HepG2 (cell line): ENCODE measurements around the gene TPD52L2. TPM values are rescaled to one million over a fixed set of nuclear protein-coding genes. Genes with fewer than 3 reads are reported as not detected.

Experiments used
- CHD2 ChIP-seq: IDR thresholded peaks from 2 replicates; pipeline ENCODE4 v1.6.1; 2011; ENCODE audit warnings: low read depth, low read length, improper control_type of control experiment
- ETV5 ChIP-seq: IDR thresholded peaks from 2 replicates; pipeline ENCODE4 v1.6.1; 2018; ENCODE audit warnings: missing biosample characterization, missing genetic modification reagents, inconsistent platforms, borderline replicate concordance
- GMEB1 ChIP-seq: sonication (generic); formaldehyde crosslinking; IDR thresholded peaks from 2 replicates; pipeline ENCODE4 v1.5.1; 2020; ENCODE audit warnings: missing genetic modification reagents, mild to moderate bottlenecking, borderline replicate concordance
- NFAT5 ChIP-seq: sonication (generic); formaldehyde crosslinking; IDR thresholded peaks from 2 replicates; pipeline ENCODE4 v1.4.0; 2020; ENCODE audit warnings: missing genetic modification reagents
- SIN3B ChIP-seq: fragments of 150-350 bp; IDR thresholded peaks from 2 replicates; pipeline ENCODE4 v1.6.1; 2014; ENCODE audit warnings: low read length
- SPEN ChIP-seq: sonication (generic); formaldehyde crosslinking; IDR thresholded peaks from 2 replicates; pipeline ENCODE4 v1.5.1; 2020; ENCODE audit warnings: low read depth, mild to moderate bottlenecking, missing genetic modification reagents
- YEATS4 ChIP-seq: sonication (generic); formaldehyde crosslinking; IDR thresholded peaks from 2 replicates; pipeline ENCODE4 v1.4.0; 2020; ENCODE audit warnings: missing genetic modification reagents, borderline replicate concordance
- ZNF274 ChIP-seq: sonication (generic); formaldehyde crosslinking; IDR thresholded peaks from 2 replicates; pipeline ENCODE4 v1.5.1; 2020; ENCODE audit warnings: mild to moderate bottlenecking, missing genetic modification reagents
- ZNF296 ChIP-seq: sonication (generic); formaldehyde crosslinking; conservative IDR thresholded peaks from 2 replicates; pipeline ENCODE4 v1.5.0; 2020; ENCODE audit warnings: mild to moderate bottlenecking, missing genetic modification reagents
- ZNF350 ChIP-seq: sonication (generic); formaldehyde crosslinking; IDR thresholded peaks from 2 replicates; pipeline ENCODE4 v1.4.0; 2020; ENCODE audit warnings: mild to moderate bottlenecking, low read depth, missing genetic modification reagents, borderline replicate concordance
- ZNF552 ChIP-seq: sonication (generic); formaldehyde crosslinking; IDR thresholded peaks from 2 replicates; pipeline ENCODE4 v1.9.0; 2022; ENCODE audit warnings: missing genetic modification reagents, mild to moderate bottlenecking, borderline replicate concordance
- ZNF772 ChIP-seq: sonication (generic); formaldehyde crosslinking; IDR thresholded peaks from 2 replicates; pipeline ENCODE4 v1.5.0; 2020; ENCODE audit warnings: mild to moderate bottlenecking, missing genetic modification reagents
- ZSCAN9 ChIP-seq: IDR thresholded peaks from 2 replicates; pipeline ENCODE4 v1.6.1; 2016; ENCODE audit warnings: borderline replicate concordance
- polyA plus RNA-seq, 8 experiments: library from polyadenylated mRNA; depleted of rRNA in 3 of 8; stranded (reverse) in 7 of 8; unstranded in 1 of 8; fragments of >200 nt; fragmentation: Illumina TruSeq in 4 of 8; extraction: Trizol in 4 of 8; gene quantifications; 2 replicates each; pipeline versions ENCODE4 v1.2.1 to v1.2.3, GENCODE V29; 2011 to 2016; ENCODE audit warnings: low read depth in 4 of 8, missing spikeins in 1 of 8, mixed read lengths in 1 of 8; ENCODE audit not compliant: insufficient read depth in 1 of 8
- total RNA-seq, 5 experiments: library from RNA; depleted of rRNA; stranded (reverse); fragments of >200 nt; fragmentation: Illumina TruSeq; extraction: Trizol; gene quantifications; 2 replicates each; pipeline ENCODE4 v1.2.3, GENCODE V29; 2016; ENCODE audit warnings: low read depth in 1 of 5
- TF ChIP-seq, protein P1 (sequence below): sonication (generic); formaldehyde crosslinking; IDR thresholded peaks from 2 replicates; pipeline ENCODE4 v1.9.0; 2021; ENCODE audit warnings: missing genetic modification reagents, borderline replicate concordance
- TF ChIP-seq, protein P2 (sequence below): sonication (generic); formaldehyde crosslinking; IDR thresholded peaks from 2 replicates; pipeline ENCODE4 v1.9.0; 2021; ENCODE audit warnings: missing genetic modification reagents, borderline replicate concordance
- TF ChIP-seq, protein P3 (sequence below): sonication (generic); formaldehyde crosslinking; IDR thresholded peaks from 2 replicates; pipeline ENCODE4 v1.4.0; 2020; ENCODE audit warnings: mild to moderate bottlenecking, missing genetic modification reagents, borderline replicate concordance

The TPD52L2 gene
- total and polyA plus RNA-seq, 2 of the 13 experiments (the other 11 are each of a cell fraction or from before 2014, with no cell fraction given), result 156 to 184 TPM

- TF ChIP-seq GMEB1 (CRISPR knock-in tag) (no peak), ZNF274 (CRISPR knock-in tag) (no peak), CHD2 (no peak), SIN3B (no peak), ZNF350 (CRISPR knock-in tag) (no peak), ZNF296 (no peak), ZSCAN9 (CRISPR knock-in tag) (no peak), SPEN (CRISPR knock-in tag) (no peak), ETV5 (CRISPR knock-in tag) (no peak), ZNF772 (CRISPR knock-in tag) (no peak), YEATS4 (CRISPR knock-in tag) (no peak), NFAT5 (0 out of 2 replicates have a peak, but pooled peaks have one; percentile 50), ZNF552 (CRISPR knock-in tag) (no peak)
- TF ChIP-seq, protein P1, sequence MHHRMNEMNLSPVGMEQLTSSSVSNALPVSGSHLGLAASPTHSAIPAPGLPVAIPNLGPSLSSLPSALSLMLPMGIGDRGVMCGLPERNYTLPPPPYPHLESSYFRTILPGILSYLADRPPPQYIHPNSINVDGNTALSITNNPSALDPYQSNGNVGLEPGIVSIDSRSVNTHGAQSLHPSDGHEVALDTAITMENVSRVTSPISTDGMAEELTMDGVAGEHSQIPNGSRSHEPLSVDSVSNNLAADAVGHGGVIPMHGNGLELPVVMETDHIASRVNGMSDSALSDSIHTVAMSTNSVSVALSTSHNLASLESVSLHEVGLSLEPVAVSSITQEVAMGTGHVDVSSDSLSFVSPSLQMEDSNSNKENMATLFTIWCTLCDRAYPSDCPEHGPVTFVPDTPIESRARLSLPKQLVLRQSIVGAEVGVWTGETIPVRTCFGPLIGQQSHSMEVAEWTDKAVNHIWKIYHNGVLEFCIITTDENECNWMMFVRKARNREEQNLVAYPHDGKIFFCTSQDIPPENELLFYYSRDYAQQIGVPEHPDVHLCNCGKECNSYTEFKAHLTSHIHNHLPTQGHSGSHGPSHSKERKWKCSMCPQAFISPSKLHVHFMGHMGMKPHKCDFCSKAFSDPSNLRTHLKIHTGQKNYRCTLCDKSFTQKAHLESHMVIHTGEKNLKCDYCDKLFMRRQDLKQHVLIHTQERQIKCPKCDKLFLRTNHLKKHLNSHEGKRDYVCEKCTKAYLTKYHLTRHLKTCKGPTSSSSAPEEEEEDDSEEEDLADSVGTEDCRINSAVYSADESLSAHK (CRISPR knock-in tag), result no peak
- TF ChIP-seq, protein P2, sequence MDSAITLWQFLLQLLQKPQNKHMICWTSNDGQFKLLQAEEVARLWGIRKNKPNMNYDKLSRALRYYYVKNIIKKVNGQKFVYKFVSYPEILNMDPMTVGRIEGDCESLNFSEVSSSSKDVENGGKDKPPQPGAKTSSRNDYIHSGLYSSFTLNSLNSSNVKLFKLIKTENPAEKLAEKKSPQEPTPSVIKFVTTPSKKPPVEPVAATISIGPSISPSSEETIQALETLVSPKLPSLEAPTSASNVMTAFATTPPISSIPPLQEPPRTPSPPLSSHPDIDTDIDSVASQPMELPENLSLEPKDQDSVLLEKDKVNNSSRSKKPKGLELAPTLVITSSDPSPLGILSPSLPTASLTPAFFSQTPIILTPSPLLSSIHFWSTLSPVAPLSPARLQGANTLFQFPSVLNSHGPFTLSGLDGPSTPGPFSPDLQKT (CRISPR knock-in tag), result no peak
- TF ChIP-seq, protein P3, sequence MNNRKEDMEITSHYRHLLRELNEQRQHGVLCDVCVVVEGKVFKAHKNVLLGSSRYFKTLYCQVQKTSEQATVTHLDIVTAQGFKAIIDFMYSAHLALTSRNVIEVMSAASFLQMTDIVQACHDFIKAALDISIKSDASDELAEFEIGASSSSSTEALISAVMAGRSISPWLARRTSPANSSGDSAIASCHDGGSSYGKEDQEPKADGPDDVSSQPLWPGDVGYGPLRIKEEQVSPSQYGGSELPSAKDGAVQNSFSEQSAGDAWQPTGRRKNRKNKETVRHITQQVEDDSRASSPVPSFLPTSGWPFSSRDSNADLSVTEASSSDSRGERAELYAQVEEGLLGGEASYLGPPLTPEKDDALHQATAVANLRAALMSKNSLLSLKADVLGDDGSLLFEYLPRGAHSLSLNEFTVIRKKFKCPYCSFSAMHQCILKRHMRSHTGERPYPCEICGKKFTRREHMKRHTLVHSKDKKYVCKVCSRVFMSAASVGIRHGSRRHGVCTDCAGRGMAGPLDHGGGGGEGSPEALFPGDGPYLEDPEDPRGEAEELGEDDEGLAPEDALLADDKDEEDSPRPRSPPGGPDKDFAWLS, result no peak
Measured at GRCh38 chr20:63863021-63863797, 1.9 kb upstream of the TPD52L2 start (continued).
